ENCODE measurements around the gene RPS19BP1. TPM values are rescaled to one million over a fixed set of nuclear protein-coding genes. Genes with fewer than 3 reads are reported as not detected.

The RPS19BP1 gene
- total and polyA plus RNA-seq, 3 donors from 2014 or later: 97.7 to 158 (median 156) TPM

- intact Hi-C loops (cut with DNase I; ENCODE audit: low total_unique reads): loop anchor here (10.0 kb wide), 2 partner anchors 214 to 354 kb away; partner anchors contain the start of gene RPL3
- no peaks in the 10 kb centered on the region for H3K9me3 ChIP-seq
- H3K27ac ChIP-seq: peak overlapping the region; percentile 42 to 66
- H3K4me3 ChIP-seq: peak overlapping the region in 1 of 2 donors; percentile 6
- H3K4me1 ChIP-seq: peaks cover 54% of the 10 kb centered on the region
- H3K27me3 ChIP-seq: no peaks in the 10 kb centered on the region
- DNase-seq: peak; percentile 94
- TF ChIP-seq POLR2A (IDR thresholded peaks at IDR 0.05) (no peak), CTCF (IDR thresholded peaks at IDR 0.05) (peak; percentile 91 to 97 (median 97))
- no peaks in the 10 kb centered on the region for H3K36me3 ChIP-seq (ENCODE audit: low read depth, missing control alignments)
- 18 to 24% methylated on average over 26 to 30 of the region's 32 CpGs for WGBS, 2 donors
Measured at GRCh38 chr22:39528681-39529486, 3.7 kb downstream of the RPS19BP1 start.

GRCh38 chr22:39528080-39528661, 4.4 kb downstream of the RPS19BP1 start:
- no peaks in the 10 kb centered on the region for H3K27me3 ChIP-seq
- no peak for DNase-seq
- TF ChIP-seq POLR2A (IDR thresholded peaks at IDR 0.05) (no peak), CTCF (IDR thresholded peaks at IDR 0.05) (no peak)
- H3K4me1 ChIP-seq: peaks cover 60% of the 10 kb centered on the region
- WGBS, 2 donors: 36 to 50% methylated on average over 8 to 12 of the region's 12 CpGs
- H3K4me3 ChIP-seq: peak overlapping the region in 1 of 2 donors; percentile 6
- no peaks in the 10 kb centered on the region for H3K9me3 ChIP-seq
- H3K27ac ChIP-seq: peak overlapping the region; percentile 42 to 66
- no peaks in the 10 kb centered on the region for H3K36me3 ChIP-seq (ENCODE audit: low read depth, missing control alignments)
- intact Hi-C loops (cut with DNase I; ENCODE audit: low total_unique reads): loop anchor here (10.0 kb wide), 2 partner anchors 213 to 353 kb away; partner anchors contain the start of gene RPL3

GRCh38 chr22:39527481-39527961, 5.0 kb downstream of the RPS19BP1 start:
- no peak for DNase-seq
- H3K36me3 ChIP-seq (ENCODE audit: low read depth, missing control alignments): no peaks in the 10 kb centered on the region

GRCh38 chr22:39526736-39527171, 5.8 kb downstream of the RPS19BP1 start:
- H3K27ac ChIP-seq: no peak overlapping the region
- 55 to 77% methylated on average over 2 to 4 of the region's 4 CpGs for WGBS, 2 donors
- no peak for TF ChIP-seq POLR2A (IDR thresholded peaks at IDR 0.05)
- TF ChIP-seq CTCF (IDR thresholded peaks at IDR 0.05): no peak
- peaks cover 72% of the 10 kb centered on the region for H3K4me1 ChIP-seq
- H3K27me3 ChIP-seq: no peaks in the 10 kb centered on the region
- no peak overlapping the region for H3K4me3 ChIP-seq
- H3K36me3 ChIP-seq (ENCODE audit: low read depth, missing control alignments): no peaks in the 10 kb centered on the region
- no peak for DNase-seq
- no peaks in the 10 kb centered on the region for H3K9me3 ChIP-seq
- intact Hi-C loops (cut with DNase I; ENCODE audit: low total_unique reads): loop anchor here (10.0 kb wide), 2 partner anchors 212 to 352 kb away; partner anchors contain the start of gene RPL3

More at GRCh38 chr22:39527481-39527961, 5.0 kb downstream of the RPS19BP1 start:
- Histone ChIP-seq H3K27me3 (no peaks in the 10 kb centered on the region), H3K9me3 (no peaks in the 10 kb centered on the region), H3K4me1 (peaks cover 66% of the 10 kb centered on the region), H3K27ac (peak overlapping the region in 1 of 2 donors; percentile 66), H3K4me3 (no peak overlapping the region)
- intact Hi-C loops (cut with DNase I; ENCODE audit: low total_unique reads): loop anchor here (10.0 kb wide), 2 partner anchors 213 to 353 kb away; partner anchors contain the start of gene RPL3
- TF ChIP-seq POLR2A (IDR thresholded peaks at IDR 0.05): no peak
- no peak for TF ChIP-seq CTCF (IDR thresholded peaks at IDR 0.05)
- 42 to 59% methylated on average over 3 to 6 of the region's 6 CpGs for WGBS, 2 donors
